ENCODE measurements around the gene GLRX5.

DNA sequence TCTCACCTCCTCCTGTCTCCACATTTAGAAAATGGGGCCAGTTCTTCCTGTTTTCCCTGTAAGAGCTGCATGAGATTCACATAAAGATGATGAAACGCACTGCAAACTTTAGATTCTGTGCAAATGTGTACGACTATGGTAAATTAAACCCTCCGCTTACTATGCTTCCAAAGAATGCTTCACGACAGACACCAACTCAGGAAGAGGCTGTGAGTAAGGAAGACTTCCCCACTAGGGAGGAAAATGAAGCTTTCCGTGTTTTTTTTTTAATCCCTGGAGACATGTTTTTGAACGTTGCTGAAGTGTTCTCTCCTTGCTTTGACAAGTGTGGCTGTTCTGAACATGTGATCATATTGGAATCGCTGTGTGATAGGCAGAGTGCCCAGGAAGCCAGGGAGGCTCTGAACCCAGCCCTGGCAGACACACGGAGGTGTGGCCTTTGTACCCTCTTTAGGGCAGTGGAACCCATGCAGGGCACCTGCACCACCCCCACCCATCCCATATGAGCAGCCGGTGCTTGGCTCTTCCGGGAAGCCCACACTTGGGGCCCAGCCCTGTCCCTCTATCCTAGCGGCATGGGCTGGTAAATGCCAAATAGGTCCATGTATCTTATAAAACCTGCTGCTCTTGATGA lies 10.9 kb upstream of the GLRX5 start:
- TF ChIP-seq CTCF (conservative IDR thresholded peaks at IDR 0.05; ENCODE audit: low read depth, low read length) (peak; percentile 50), EZH2 (IDR thresholded peaks at IDR 0.05; ENCODE audit: borderline replicate concordance, low read depth, low read length, poor library complexity, severe bottlenecking) (no peak)
